ENCODE measurements around the gene COL1A1. TPM values are rescaled to one million over a fixed set of nuclear protein-coding genes. Genes with fewer than 3 reads are reported as not detected.

COL1A1 gene
- total and polyA plus RNA-seq, 2 of the 13 experiments (the other 11 are each of a cell fraction or from before 2014, with no cell fraction given): 0.05 TPM; not detected in 1

- 0 out of 2 replicates have a peak, but pooled peaks have one; percentile 18 for TF ChIP-seq NFKBIZ (CRISPR knock-in tag; IDR thresholded peaks at IDR 0.05)
- 0 out of 2 replicates have a peak, but pooled peaks have one; percentile 48 for TF ChIP-seq SP140L (CRISPR knock-in tag; IDR thresholded peaks at IDR 0.05; ENCODE audit: borderline replicate concordance)
- no peak for TF ChIP-seq ELF4 (CRISPR knock-in tag; IDR thresholded peaks at IDR 0.05; ENCODE audit: borderline replicate concordance)
- no peak for TF ChIP-seq MAFG (CRISPR knock-in tag; IDR thresholded peaks at IDR 0.05)
- TF ChIP-seq, protein P1, sequence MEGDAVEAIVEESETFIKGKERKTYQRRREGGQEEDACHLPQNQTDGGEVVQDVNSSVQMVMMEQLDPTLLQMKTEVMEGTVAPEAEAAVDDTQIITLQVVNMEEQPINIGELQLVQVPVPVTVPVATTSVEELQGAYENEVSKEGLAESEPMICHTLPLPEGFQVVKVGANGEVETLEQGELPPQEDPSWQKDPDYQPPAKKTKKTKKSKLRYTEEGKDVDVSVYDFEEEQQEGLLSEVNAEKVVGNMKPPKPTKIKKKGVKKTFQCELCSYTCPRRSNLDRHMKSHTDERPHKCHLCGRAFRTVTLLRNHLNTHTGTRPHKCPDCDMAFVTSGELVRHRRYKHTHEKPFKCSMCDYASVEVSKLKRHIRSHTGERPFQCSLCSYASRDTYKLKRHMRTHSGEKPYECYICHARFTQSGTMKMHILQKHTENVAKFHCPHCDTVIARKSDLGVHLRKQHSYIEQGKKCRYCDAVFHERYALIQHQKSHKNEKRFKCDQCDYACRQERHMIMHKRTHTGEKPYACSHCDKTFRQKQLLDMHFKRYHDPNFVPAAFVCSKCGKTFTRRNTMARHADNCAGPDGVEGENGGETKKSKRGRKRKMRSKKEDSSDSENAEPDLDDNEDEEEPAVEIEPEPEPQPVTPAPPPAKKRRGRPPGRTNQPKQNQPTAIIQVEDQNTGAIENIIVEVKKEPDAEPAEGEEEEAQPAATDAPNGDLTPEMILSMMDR (CRISPR knock-in tag; IDR thresholded peaks at IDR 0.05): peak; percentile 100
- TF ChIP-seq MBNL3 (CRISPR knock-in tag; conservative IDR thresholded peaks at IDR 0.05): no peak
- TF ChIP-seq, protein P2, sequence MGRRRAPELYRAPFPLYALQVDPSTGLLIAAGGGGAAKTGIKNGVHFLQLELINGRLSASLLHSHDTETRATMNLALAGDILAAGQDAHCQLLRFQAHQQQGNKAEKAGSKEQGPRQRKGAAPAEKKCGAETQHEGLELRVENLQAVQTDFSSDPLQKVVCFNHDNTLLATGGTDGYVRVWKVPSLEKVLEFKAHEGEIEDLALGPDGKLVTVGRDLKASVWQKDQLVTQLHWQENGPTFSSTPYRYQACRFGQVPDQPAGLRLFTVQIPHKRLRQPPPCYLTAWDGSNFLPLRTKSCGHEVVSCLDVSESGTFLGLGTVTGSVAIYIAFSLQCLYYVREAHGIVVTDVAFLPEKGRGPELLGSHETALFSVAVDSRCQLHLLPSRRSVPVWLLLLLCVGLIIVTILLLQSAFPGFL (CRISPR knock-in tag; IDR thresholded peaks at IDR 0.05): no peak
- no peak; the same call in 1 of the 2 replicates for TF ChIP-seq RFXAP (CRISPR knock-in tag; IDR thresholded peaks at IDR 0.05; ENCODE audit: borderline replicate concordance)
- no peak for TF ChIP-seq SIN3A (IDR thresholded peaks at IDR 0.05; ENCODE audit: borderline replicate concordance, low read depth, low read length)
- TF ChIP-seq ZNF883 (CRISPR knock-in tag; IDR thresholded peaks at IDR 0.05; ENCODE audit: not compliant biosample characterization): no peak
- TF ChIP-seq AGO1 (IDR thresholded peaks at IDR 0.05; ENCODE audit: low read depth, low read length, poor library complexity, severe bottlenecking): peak; percentile 66
- no peak; the same call in 1 of the 2 replicates for TF ChIP-seq ZNF780A (CRISPR knock-in tag; IDR thresholded peaks at IDR 0.05)
- no peak for TF ChIP-seq ATF6 (CRISPR knock-in tag; conservative IDR thresholded peaks at IDR 0.05)
- peak; percentile 72; the same call in 1 of the 2 replicates for TF ChIP-seq ZNF709 (CRISPR knock-in tag; IDR thresholded peaks at IDR 0.05)
- TF ChIP-seq, protein P3, sequence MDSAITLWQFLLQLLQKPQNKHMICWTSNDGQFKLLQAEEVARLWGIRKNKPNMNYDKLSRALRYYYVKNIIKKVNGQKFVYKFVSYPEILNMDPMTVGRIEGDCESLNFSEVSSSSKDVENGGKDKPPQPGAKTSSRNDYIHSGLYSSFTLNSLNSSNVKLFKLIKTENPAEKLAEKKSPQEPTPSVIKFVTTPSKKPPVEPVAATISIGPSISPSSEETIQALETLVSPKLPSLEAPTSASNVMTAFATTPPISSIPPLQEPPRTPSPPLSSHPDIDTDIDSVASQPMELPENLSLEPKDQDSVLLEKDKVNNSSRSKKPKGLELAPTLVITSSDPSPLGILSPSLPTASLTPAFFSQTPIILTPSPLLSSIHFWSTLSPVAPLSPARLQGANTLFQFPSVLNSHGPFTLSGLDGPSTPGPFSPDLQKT (CRISPR knock-in tag; IDR thresholded peaks at IDR 0.05; ENCODE audit: borderline replicate concordance): no peak
- no peak for TF ChIP-seq GABPA (IDR thresholded peaks at IDR 0.05; ENCODE audit: low read depth, low read length)
- TF ChIP-seq GABPA (CRISPR knock-in tag; IDR thresholded peaks at IDR 0.05; ENCODE audit: low read depth): no peak
- TF ChIP-seq ZBTB3 (CRISPR knock-in tag; IDR thresholded peaks at IDR 0.05; ENCODE audit: borderline replicate concordance, low read depth): no peak
- no peak for TF ChIP-seq NFIC (IDR thresholded peaks at IDR 0.05; ENCODE audit: low read length)
- TF ChIP-seq SAP130 (CRISPR knock-in tag; IDR thresholded peaks at IDR 0.05; ENCODE audit: low read depth): peak; percentile 59
- no peak for TF ChIP-seq CSRNP2 (CRISPR knock-in tag; conservative IDR thresholded peaks at IDR 0.05; ENCODE audit: low read depth)
Observed at GRCh38 chr17:50161023-50161910, 40.2 kb downstream of the COL1A1 start (continued).
